ENCODE data around the gene RFX3.

Gene RFX3

DNA sequence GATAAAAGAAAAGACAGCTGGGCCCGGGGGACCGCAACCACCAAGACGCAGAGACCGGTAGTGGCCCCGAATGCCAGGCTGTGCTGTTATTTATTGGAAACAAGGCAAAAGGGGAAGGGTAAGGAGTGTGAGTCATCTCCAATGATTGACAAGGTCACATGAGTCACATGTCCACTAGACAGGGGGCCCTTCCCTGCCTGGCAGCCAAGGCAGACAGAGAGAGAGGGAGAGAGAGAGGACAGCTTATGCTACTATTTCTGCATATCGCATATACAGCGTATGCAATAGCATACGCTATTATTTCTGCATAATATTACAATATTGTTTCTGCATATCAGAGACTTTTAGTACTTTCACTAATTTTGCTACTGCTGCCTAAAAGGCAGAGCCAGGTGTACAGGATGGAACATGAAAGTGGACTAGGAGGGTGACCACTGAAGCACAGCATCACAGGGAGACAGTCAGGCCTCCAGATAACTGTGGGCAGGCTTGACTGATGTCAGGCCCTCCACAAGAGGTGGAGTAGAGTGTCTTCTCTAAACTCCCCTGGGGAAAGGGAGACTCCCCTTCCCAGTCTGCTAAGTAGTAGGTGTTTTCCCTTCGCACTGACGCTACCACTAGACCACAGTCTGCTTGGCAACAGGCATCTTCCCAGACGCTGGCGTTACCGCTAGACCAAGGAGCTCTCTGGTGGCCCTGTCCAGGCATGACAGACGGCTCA, 50.3 kb downstream of the RFX3 start:
- DNase-seq: peak in 3 of 4 experiments; percentile 6 to 12 (median 9)

DNA sequence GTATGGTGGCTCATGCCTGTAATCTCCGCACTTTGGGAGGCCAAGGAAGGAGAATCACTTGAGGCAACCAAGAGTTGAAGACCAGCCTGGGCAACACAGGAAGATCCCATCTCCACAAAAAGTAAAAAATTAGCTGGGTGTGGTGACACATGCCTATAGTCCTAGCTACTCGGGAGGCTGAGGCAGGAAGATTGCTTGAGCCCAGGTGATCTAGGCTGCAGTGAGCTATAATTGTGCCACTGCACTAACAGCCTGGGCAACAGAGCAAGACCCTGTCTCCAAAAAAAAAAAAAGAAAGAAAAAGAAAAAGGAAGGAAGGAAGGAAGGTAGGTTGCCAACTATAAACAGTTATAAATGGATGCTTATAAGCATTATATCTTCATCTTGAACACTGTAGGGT, 51.0 kb downstream of the RFX3 start:
- DNase-seq: no peak

DNA sequence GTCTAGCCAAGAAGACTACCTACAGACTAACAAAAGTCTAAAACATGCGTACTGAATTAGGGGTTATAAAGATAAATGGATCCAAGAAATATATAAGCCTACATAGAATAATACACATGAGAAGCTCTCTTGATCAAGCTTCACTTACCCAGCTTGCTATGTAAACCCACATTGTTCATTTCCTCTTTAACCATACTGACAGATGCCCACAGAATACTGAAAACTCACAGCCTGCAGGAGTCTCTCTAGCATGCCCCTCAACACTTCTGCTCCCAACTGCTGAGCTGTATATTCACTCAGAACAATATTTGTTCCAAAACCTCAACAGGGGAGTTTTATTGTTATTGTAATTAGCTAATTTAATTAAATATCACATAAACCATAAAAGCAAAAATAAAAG, 52.4 kb downstream of the RFX3 start:
- peak; percentile 4 to 46 (median 16) for DNase-seq

DNA sequence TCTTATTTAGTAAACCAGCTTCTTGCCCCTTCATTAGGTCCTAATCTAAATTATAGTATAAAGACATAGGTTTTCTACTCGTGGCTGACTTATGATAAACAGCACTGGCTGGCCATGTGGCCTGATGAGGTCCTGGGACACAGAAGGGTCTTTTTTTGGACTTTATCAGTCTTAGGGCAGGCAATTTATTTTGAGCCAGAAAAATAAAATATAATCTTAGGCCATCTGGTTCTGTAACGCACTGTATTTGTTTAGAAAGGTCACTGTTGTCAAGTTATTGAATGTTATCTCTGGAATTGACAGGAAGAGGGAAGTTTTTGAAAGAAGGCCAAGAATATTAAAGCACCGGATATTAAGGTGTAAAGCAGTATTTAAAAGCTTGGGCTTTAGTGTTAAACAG, 53.9 kb downstream of the RFX3 start:
- no peak for DNase-seq

DNA sequence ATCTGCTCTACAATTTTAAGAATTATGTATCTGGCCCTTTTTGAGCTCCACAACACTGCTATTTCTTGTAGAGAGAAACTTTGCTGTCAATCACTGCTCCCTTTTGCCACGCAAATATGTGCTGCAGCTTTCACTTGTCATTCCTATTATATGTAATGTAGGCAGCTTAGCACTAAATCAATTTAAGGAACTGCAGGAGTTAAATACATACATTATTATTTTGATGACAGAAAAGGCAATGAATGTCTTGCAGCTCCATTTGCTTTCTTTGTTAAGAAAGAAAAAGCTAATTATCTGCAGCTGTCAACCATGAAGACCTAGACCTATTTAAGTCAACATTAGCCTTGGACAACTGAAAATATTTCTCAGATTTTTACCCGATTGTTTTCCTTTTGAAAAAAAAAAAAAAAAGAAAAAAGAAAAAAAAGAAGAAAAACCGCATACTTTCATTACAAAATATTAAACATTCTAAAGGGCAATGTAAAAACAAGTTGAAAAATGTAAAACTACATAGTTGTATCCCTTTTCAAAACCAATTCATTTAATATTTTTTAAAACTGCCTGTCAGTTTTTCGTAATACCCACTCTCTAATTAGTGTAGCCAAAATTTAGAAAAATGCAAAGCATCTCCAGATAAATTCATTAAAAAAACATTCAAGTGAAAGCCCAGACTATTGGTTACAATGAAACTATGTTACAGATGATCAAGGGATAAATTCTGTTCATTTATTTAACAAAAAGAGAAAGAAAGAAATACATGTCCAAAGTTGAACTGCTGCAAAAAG, 57.2 kb downstream of the RFX3 start:
- no peak for DNase-seq

DNA sequence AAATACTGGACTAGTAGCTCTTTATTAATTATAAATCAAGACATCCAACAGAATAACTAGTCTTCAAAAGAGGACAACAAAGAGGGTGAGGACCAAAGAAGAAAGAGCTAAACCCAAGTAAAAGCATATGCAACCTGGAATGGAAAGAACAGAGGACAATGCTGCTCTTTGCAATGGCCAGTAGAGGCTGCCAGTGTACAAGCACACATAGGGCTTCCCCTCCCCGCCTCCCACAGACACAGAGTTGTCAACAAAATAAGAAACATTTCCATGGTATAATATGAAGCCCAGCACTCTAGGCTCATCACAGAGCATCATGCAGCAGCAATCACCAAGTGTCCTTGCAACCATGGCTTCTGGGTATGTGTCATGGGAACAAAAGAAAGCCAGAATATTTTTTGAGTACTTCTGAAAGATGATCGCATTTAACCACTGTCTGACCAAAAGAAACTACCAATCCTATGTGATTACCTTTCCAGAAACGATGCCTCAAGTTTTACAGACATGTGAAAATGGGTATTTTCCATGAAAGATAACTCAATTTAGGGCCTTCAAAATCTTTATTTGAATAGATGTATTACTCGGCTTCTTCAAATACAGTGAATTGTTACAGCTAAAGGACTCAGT, 58.1 kb downstream of the RFX3 start:
- DNase-seq: peak; percentile 66 to 87 (median 82)

DNA sequence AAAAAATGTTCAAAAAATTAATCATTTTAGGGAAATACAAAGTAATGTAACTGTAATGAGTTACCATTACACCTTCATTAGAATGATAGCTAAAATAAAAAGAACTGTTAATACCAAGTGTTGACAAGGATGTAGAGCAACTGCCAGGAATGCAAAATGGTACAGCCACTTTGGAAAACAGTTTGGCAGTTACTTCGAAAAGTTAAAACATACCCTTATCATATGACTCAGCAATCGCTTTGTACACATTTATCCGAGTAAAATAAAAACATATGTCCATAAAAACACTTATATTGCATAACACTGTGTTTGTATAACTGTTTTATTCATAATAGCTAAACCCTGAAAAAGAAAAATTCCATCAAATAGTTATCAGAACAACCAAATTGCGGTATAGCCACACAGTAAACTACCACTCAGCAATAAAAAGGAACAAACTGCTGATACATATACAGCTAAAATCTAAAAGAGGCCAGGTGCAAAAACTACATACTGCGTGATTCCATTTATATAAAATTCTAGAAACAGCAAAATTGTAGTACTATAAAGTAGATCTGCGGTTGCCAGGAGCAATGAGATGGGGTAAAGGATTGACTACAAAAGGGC, 61.7 kb downstream of the RFX3 start:
- no peak for DNase-seq

DNA sequence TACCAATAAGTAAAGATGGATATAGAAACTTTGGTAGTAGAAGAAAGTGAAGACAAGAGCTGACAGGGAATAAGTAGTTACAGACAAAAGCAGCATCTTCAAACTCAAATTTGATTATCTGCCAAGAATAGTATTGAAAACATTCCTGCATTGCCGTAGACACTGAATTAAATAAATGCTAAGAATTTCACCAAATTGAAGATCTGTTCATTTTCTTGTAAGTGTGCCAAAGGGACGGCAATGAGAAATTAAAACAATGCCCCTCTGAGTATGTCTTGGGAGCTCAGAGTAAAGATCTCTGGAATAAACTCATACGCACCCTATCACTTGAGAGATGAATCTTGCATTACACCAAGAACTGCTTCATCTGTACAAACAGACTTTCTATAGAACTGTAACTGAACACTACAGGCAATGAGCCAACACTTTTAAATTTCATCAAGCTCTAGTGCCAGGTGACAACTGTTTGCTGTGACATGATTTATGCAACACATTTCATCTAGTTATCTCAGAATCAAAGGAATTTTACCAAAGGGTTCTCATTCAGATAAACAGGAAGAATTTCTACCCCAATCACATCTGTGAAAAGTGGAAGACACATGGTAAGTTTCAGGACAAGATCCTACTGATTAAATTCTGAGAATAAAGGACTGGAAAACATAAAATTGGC, 66.9 kb downstream of the RFX3 start:
- DNase-seq: no peak

DNA sequence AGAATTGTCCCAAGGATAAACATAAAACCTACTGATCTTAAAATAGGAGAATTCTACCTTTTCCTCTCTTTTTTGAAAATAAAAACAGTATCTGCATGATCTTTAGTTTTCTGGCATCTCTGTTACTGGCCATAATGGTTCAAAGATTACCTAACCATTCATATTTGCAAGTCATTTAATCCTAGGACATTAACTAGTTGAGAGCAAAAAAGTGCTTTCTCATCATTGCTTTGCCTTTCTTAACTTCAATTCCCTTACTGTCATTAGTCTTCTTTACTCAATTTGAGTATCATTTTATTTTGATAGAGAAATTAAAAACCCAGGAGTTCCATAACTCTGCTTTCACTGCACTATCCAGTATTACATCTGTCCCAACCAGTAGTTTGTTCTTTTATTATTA, 68.6 kb downstream of the RFX3 start:
- DNase-seq: no peak

DNA sequence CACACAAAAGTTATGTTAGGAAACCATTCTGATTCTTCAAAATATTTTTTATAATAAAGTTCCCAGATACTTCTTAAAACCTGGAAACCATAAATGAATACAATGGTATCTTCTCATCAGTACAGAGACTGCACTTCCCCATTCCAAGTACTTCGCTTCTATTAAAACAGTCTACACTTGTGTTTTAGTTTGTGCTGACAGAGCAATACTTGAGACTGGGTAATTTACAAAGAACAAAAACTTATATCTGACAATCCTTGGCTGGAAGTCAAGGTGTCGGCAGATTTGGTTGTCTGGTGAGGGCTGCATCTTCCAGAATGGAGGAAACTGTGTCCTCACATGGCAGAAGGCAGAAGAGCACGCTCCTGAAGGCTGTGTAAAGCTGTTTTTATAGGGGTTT, 70.1 kb downstream of the RFX3 start:
- DNase-seq: peak in 2 of 4 experiments; percentile 31 to 52

DNA sequence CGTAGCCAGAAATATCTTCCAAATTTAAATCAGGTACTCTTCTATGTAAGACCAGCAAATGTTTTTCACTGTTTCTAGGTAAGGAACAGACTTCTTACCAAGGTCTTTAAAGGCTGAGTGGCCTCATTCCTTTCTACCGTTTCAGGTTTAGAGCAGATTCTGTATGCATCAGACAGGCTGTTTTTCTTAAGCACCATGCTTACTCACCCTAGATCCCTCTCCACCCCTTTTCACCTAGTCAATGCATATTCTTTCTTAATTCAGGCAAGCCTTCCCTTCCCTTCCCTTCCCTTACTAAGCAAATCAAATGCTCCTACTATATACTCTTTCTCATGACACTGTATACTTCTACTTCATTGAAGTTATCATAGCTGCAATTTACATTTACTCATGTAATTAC, 70.7 kb downstream of the RFX3 start:
- DNase-seq: no peak

DNA sequence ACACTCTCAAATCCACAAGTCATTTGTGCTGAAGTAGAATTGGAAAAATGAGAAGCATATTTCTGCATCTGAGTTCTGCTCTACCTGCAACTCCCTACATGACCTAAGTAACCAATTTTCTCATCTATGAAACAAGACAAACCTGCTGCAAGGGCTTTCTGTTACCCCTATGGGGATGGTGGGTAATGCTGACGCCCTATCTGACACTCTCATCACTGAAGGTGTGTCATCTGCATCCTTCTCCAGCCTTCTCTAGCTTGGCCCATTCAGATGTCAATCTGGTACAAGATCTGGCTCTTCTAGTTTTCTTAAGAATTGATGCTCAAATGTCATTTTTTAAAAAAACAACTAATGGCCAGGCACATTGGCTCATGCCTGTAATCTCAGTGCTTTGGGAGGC, 73.8 kb downstream of the RFX3 start:
- no peak for DNase-seq

DNA sequence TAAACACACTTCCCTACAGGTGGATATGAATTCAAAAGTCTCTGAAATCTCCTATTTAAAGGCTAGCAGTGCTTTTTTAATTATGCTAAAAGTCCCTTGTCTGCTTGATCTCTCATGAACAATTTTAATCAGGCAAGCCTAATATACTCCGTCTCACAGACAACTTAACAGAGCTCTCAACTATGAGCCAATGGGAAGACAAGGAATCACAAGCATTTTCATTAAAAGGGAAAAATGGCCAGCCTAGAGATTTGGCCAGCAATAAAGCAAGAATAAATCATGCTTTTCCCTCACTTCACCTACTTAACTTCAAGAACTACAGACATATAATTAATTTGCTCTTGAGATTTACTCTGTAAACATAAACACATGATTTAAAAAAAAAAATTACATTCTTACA, 78.0 kb downstream of the RFX3 start:
- no peak for DNase-seq

DNA sequence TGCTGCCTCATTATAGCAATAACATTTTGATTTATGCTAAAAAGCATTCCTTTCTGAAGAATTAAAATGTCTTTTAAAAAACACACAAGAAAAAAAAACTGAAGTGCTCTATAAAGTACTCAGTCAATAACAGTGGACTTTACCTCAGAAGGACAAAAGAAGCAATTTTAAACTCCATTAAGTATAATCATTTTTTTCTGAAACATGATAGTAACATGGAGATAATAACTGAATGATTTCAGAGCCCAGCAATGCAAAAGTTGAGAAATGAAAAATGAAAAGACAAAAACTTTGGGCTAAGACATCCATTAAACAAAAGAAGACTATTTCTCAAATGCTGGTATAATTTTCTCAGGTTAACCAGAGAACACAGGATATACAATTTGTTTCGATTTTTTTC, 78.7 kb downstream of the RFX3 start:
- DNase-seq: no peak

DNA sequence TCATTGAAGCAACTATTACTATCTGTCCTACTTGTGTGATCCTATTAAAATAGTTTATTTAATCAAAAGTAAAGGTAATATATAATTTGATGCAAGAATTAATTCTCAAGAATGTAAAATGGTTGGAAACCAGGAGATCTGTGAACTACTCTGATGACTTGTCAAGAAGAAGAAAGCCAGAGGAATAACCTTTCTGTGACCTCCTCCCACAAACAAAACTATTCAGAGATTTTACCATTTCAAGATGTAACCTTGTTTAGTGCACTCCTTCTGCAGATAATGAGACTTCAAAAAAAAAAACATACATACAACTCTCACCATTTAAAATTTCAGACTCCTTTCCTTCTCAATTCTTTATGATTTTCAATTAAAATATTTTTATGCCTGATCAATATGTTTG, 79.5 kb downstream of the RFX3 start:
- no peak for DNase-seq

DNA sequence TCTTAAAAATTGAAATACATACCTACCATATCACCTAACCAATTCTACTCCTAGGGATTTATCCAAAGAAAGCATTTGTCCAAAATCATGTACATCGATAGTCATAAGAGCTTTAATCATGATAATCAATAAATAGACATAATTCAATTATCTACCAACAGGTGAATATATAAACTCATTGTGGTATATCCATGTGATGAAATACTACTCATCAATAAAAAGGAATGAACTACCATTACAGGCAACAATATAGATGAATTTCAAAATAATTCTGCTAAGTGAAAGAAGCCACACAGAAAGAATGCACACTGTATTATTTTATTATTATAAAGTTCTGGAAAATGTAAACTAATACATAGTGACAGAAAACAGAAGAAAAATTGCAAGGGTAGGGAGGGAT, 81.8 kb downstream of the RFX3 start:
- no peak for DNase-seq

DNA sequence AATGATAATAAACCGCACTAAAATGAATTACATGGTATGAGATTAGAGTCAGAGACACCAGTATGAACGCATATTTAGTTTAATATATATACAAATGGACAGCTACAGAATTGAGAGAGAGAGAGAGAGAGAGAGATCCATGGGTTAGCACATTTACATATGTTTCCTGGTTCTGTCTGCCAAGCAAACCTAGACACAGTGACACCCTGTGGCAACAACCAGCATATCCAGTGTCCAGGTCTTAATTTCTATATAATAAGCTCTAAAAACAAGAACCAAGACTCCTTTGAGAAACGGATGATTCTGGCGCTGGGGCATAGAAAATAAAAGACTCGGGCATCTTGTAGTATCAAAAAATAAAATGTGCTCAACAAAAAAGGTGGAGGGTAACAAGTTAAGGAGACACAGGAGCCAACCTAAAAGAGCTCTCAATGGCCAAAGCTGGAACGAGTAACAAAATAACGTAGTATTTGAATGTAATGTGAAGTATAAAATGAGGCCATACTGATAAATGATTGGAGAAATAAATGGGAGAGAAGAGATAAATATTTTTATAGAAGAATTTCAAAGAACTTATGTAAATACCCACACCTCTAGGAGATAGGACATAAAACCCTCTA, 84.5 kb downstream of the RFX3 start:
- peak; percentile 71 to 83 (median 80) for DNase-seq

DNA sequence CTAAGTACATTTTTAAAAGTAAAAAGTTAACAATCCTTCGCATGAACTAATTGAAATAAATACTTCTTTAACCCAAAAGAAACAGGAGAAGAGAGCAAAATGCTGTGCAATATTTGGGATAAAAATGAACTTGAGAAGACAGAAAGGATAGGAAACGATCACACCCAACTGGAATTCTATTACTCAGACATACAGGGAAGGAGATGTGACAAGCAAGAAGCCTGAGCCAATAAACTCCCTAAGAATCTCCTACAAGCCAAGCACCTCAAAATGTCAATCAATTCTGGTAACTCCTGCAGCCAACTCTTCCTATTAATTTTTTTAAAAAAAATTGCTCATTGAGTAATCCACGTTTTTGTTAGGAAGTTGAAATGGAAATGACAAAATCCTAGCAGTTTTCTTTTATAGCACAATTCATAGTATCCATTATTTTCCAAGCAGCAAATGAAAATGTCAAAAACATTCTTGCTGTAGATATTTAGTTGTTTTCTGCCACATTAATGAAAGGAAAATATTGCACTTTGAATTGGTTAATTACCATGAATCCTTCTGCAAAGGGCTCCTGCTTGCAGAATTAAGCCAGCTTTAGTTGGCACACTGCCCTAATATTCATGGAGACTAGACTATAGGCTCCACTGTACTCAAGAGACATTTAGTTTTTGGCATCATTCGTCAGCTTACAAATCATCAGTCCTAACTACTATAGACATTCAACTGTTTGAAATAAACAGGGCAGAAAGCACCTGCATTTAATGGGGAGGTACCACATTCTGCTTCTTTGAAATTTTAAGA, 89.0 kb downstream of the RFX3 start:
- DNase-seq: no peak

DNA sequence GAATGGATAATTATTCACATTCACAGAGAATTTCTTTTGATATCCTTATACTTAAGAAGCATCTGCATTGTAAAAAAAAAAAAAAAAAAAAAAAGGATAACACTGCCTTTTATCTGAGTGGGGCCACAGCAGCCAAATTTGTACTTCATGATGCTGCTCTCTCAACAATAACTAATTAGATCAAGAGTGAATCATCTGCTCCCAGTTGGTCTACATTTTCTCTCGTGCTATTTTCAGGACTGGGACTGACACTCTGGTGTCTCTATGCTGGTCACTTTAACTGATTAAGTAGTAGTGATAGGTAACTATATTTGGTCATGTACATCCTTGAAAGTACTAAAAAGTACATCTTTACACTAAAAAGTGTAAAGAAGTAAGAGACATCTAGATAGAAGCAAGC, 90.1 kb downstream of the RFX3 start:
- DNase-seq: no peak

DNA sequence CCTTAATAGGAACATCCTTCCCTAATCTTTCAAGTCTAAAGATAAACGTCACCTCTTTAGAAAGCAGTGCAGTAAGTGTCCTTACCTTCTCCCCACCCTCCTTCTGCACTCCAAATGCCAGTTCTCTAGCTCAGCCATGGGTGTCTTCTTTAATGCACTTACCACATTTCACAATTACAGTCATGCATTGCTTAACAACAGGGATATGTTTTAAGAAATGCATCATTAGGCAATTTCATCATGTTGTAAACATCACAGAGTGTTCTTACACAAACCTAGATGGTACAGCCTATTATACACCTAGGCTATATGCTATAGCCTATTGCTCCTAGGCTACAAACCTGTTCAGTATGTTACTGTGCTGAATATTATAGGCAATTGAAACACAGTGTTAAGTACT, 91.2 kb downstream of the RFX3 start:
- DNase-seq: peak; percentile 47 to 88 (median 72)

DNA sequence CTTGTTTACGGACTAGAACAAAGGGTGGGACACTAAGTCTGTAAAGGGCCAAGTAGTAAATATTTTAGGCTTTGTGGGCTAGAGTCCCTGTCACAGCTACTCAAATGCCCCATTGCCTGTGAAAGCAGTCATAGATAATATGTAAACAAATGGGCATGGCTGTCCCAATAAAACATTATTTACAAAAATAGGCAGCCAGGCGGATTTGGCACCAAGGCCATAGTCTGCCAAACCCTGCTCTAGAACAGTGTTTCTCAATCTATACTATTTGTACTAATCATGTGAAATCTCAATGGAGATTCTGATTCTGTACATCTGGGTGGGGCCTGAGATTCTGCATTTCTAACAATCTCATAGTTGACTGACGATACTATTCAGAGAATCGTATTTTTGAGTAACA, 92.0 kb downstream of the RFX3 start:
- no peak for DNase-seq

Measured in suppressor macrophage (primary cell).